GM15510 (cell line): ENCODE measurements around the gene TSSK1B.

ENCODE experiments used
- POLR2A ChIP-seq: IDR thresholded peaks from 3 replicates; pipeline ENCODE4 v1.6.1; 2011; ENCODE audit warnings: borderline replicate concordance; ENCODE audit not compliant: insufficient read length; ENCODE audit errors: extremely low read depth

Gene TSSK1B

DNA sequence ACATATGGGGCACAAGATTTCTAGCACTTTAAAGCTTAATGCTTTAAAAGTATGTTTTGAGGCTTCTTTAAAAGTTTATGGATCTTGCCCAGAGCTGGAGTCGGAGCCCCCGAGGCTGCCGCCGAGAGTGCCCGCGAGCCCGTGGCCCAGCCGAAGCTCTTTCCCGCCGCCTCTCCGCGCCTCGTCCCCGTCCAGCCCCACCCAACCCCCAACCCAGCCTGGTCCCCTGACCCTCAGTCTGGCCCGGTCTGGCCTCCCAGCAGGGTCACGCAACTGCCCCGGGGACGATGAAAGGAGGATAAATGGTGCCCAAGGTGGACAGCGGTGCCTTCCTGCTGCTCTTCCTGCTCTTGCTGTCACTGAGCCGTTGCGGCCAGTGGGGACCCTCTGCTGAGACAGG lies 1.7 kb downstream of the TSSK1B start:
- no peak for TF ChIP-seq POLR2A

DNA sequence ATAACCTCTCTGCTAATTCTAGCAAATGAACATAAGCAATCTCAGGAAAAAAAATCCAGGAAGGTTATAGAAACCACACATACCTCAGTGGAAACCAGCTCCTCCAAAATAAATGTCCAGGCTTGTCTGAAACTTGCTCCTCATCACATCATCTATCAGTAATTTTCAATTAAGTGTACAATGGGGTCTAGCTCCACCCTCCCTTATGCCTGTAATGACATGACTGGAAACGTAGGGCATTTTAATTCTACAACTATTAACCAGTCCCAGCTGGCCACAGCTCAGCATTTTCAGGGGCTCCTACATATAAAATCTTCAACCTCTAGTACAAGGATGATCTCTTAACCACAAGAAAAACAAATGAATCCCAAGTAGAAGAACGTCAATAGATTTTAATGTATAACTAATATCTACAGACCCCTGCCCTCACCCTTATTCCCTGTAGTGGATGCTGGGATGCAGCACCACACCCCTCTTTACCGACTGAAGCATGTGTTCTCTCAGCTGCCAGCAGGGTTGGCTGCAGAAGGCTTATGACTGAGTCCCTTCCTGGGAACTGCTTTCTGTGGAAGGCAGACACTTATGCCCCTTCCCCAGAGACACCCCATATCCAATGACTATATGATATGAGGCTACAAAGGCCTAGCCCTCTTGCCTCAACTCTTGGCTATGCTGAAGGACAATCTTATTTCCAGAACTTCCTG lies 6.8 kb downstream of the TSSK1B start:
- no peak for TF ChIP-seq POLR2A

DNA sequence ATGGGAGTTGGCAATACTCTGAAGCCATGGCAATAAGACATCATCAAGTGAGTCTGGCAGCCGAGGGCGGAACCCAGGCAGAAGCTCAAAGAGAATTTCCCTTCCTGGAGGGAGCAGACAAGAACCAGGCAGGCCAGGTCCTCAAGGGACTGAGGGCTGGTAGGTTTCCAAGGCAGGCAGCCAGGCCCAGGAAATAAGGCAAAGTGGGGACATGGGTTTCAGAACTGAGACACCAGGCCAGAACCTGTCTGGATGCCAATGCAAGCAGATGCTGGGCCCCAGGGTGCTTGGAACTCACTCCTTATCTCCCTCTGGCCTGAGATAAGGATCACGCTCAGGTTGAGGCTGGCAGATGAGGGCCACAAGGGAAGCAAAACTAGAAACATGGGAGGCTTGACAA lies 8.9 kb downstream of the TSSK1B start:
- no peak for TF ChIP-seq POLR2A

DNA sequence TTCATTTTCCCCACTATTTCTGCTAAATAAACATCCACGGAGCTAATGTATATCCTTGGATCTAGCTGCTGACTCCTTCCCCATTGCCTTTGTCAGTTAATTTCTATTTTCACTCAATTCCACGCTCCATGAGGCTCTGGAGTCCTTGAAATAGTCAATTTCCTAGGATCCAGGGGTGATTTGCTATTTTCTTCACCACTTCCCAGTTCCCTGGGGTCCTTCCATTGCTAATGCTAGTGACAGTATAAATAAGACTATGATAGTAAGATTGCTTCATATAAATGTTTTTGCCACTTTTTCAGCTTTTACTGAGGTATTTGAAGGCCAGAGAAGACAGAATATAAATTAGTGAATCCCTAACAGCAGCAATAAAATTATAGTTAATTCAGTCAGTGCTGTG lies 13.1 kb downstream of the TSSK1B start:
- no peak for TF ChIP-seq POLR2A

- TF ChIP-seq POLR2A = no peak
Observed at GRCh38 chr5:113405530-113405929, 29.3 kb downstream of the TSSK1B start.

- TF ChIP-seq POLR2A = no peak
Observed at GRCh38 chr5:113404269-113404668, 30.5 kb downstream of the TSSK1B start.

GRCh38 chr5:113397046-113397445 lies 37.7 kb downstream of the TSSK1B start:
- no peak for TF ChIP-seq POLR2A

GRCh38 chr5:113394658-113395057 lies 40.1 kb downstream of the TSSK1B start:
- TF ChIP-seq POLR2A = no peak

DNA sequence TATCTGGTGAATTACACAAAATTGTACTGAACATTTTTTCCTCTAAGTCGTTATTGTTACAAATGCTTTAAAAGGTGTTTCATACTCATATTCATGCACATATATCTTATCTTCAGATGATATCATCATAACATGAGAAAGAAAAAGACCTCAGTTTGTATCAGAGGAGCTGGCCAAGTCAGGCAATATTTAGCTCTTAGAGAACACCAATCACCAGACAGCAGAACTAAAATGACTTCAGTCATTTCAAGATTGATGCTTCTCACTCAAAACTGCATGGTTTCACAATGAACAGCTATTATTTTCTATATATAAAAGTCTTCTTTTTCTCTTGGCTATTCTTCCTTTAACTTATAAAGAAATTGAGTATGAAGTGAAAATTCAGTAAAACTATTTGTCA lies 44.6 kb downstream of the TSSK1B start:
- no peak for TF ChIP-seq POLR2A

- no peak for TF ChIP-seq POLR2A
Observed at GRCh38 chr5:113389116-113389515, 45.7 kb downstream of the TSSK1B start.

- TF ChIP-seq POLR2A = no peak
Observed at GRCh38 chr5:113387844-113388243, 46.9 kb downstream of the TSSK1B start.

GRCh38 chr5:113384782-113385285 lies 50.0 kb downstream of the TSSK1B start:
- no peak for TF ChIP-seq POLR2A

- TF ChIP-seq POLR2A = no peak
Observed at GRCh38 chr5:113382731-113383130, 52.1 kb downstream of the TSSK1B start.
